A549 (cell line): ENCODE results near the gene STAP1. TPM values are rescaled to one million over a fixed set of nuclear protein-coding genes. Genes with fewer than 3 reads are reported as not detected.

Experiments used
- ATAC-seq, 2 experiments: fragments of 200-7000 bp in 1 of 2; fragments of >200 bp in 1 of 2; cut with Nextera tagmentation in 1 of 2; cut with Tn5 transposase in 1 of 2; 3 replicates each; pipeline versions ENCODE4 v1.8.0 to v1.9.1; 2018 to 2020; ENCODE audit warnings: mild to moderate bottlenecking in 1 of 2, moderate library complexity in 1 of 2
- CTCF ChIA-PET: fragments of 300-600 bp; sonication (Branson Sonifier 250); formaldehyde crosslinking; extraction: SDS; loops from one replicate; lab custom pipeline; 2021; ENCODE audit warnings: antibody characterized with exemption, inconsistent platforms; lab: Yijun Ruan, JAX
- POLR2A ChIA-PET: fragments of 350-600 bp; formaldehyde crosslinking; extraction: SDS; loops from one replicate; lab custom pipeline; 2021; ENCODE audit warnings: antibody characterized with exemption, inconsistent platforms; lab: Yijun Ruan, JAX
- DNase-seq, 2 experiments: peaks; one replicate each; pipeline versions ENCODE4 v3.0.0 to v3.0.0-alpha.2; 2011 to 2016; ENCODE audit warnings: low read depth in 1 of 2, low spot score in 1 of 2
- FAIRE-seq: peaks from 2 replicates; lab custom pipeline; 2011; peaks lifted over from hg19 to GRCh38; lab: Jason Lieb, UNC
- H3K27ac ChIP-seq, 2 experiments: fragments of >200 bp; sonication (Bioruptor Twin); formaldehyde crosslinking; 3 replicates each; pipeline ENCODE4 v1.5.1; 2016 to 2017
- H3K4me1 ChIP-seq: fragments of >200 bp; sonication (Bioruptor Twin); formaldehyde crosslinking; 3 replicates; pipeline ENCODE4 v1.6.1; 2016
- H3K4me2 ChIP-seq: fragments of >200 bp; sonication (Bioruptor Twin); formaldehyde crosslinking; 3 replicates; pipeline ENCODE4 v1.6.1; 2016
- H3K4me3 ChIP-seq: fragments of >200 bp; sonication (Bioruptor Twin); formaldehyde crosslinking; 3 replicates; pipeline ENCODE4 v1.5.1; 2016
- H3K9me3 ChIP-seq: fragments of >200 bp; sonication (Bioruptor Twin); formaldehyde crosslinking; 3 replicates; pipeline ENCODE4 v1.6.1; 2016
- BCL3 ChIP-seq: fragments of >200 bp; sonication (Bioruptor Twin); formaldehyde crosslinking; IDR thresholded peaks from 3 replicates; pipeline ENCODE4 v1.6.1; 2016
- BHLHE40 ChIP-seq: IDR thresholded peaks from 2 replicates; pipeline ENCODE4 v1.6.1; 2012; ENCODE audit warnings: low read depth, low read length, inconsistent platforms
- CBX2 ChIP-seq: fragments of 200-600 bp; sonication (generic); IDR thresholded peaks from 2 replicates; pipeline ENCODE4 v1.6.1; 2016; ENCODE audit warnings: low read depth, mild to moderate bottlenecking, borderline replicate concordance
- CHD2 ChIP-seq: fragments of 150-350 bp; IDR thresholded peaks from 2 replicates; pipeline ENCODE4 v1.6.1; 2014; ENCODE audit warnings: low read length; ENCODE audit not compliant: partially characterized antibody
- CTCF ChIP-seq: fragments of >200 bp; sonication (Bioruptor Twin); formaldehyde crosslinking; IDR thresholded peaks from 3 replicates; pipeline ENCODE4 v1.5.1; 2016
- E2F6 ChIP-seq: IDR thresholded peaks from 2 replicates; pipeline ENCODE4 v1.6.1; 2012; ENCODE audit warnings: low read depth, borderline replicate concordance
- ELK1 ChIP-seq: fragments of 150-350 bp; IDR thresholded peaks from 2 replicates; pipeline ENCODE4 v1.6.1; 2014; ENCODE audit warnings: low read depth, mild to moderate bottlenecking, low read length
- FOSB ChIP-seq: fragments of 250-450 bp; sonication (Bioruptor Pico); IDR thresholded peaks from 2 replicates; pipeline ENCODE4 v1.5.0; 2020; ENCODE audit warnings: mild to moderate bottlenecking, moderate library complexity
- HES2 ChIP-seq: fragments of >200 bp; sonication (Bioruptor Twin); formaldehyde crosslinking; IDR thresholded peaks from 2 replicates; pipeline ENCODE4 v1.6.1; 2016
- HMGXB4 ChIP-seq: fragments of 250-450 bp; sonication (Bioruptor Pico); IDR thresholded peaks from 2 replicates; pipeline ENCODE4 v1.5.0; 2021; ENCODE audit warnings: mild to moderate bottlenecking, moderate library complexity, borderline replicate concordance
- HOXA7 ChIP-seq: fragments of 250-450 bp; sonication (Bioruptor Pico); IDR thresholded peaks from 2 replicates; pipeline ENCODE4 v1.5.0; 2020; ENCODE audit warnings: mild to moderate bottlenecking, moderate library complexity
- HOXB13 ChIP-seq: fragments of 250-450 bp; sonication (Bioruptor Pico); IDR thresholded peaks from 2 replicates; pipeline ENCODE4 v1.5.0; 2020; ENCODE audit warnings: low read depth, mild to moderate bottlenecking, moderate library complexity
- JUNB ChIP-seq: fragments of >200 bp; sonication (Bioruptor Twin); formaldehyde crosslinking; IDR thresholded peaks from 2 replicates; pipeline ENCODE4 v1.6.1; 2016
- KDM1A ChIP-seq: fragments of 200-600 bp; sonication (generic); IDR thresholded peaks from 2 replicates; pipeline ENCODE4 v1.6.1; 2016; ENCODE audit warnings: low read depth, mild to moderate bottlenecking
- MAFK ChIP-seq: fragments of 450-650 bp; IDR thresholded peaks from 2 replicates; pipeline ENCODE4 v1.6.1; 2014; ENCODE audit not compliant: partially characterized antibody
- MAX ChIP-seq: IDR thresholded peaks from 2 replicates; pipeline ENCODE4 v1.6.1; 2012
- MAZ ChIP-seq: fragments of 150-350 bp; IDR thresholded peaks from 2 replicates; pipeline ENCODE4 v1.6.1; 2014; ENCODE audit warnings: antibody characterized with exemption, low read depth, low read length, borderline replicate concordance
- NPAS2 ChIP-seq: fragments of 250-450 bp; sonication (Bioruptor Pico); IDR thresholded peaks from 2 replicates; pipeline ENCODE4 v1.8.0; 2022; ENCODE audit warnings: mild to moderate bottlenecking, moderate library complexity, borderline replicate concordance
- PHF8 ChIP-seq: fragments of 200-600 bp; sonication (generic); IDR thresholded peaks from 2 replicates; pipeline ENCODE4 v1.6.1; 2016; ENCODE audit warnings: low read depth, mild to moderate bottlenecking, antibody characterized with exemption, moderate library complexity, borderline replicate concordance
- POLR2A ChIP-seq: IDR thresholded peaks from 2 replicates; pipeline ENCODE4 v1.6.1; 2012; ENCODE audit warnings: mild to moderate bottlenecking, low read length
- POLR2AphosphoS2 ChIP-seq: conservative IDR thresholded peaks from 2 replicates; pipeline ENCODE4 v1.6.1; 2012; ENCODE audit warnings: low read length, improper control_type of control experiment, inconsistent platforms
- RAD21 ChIP-seq, 2 experiments: fragments of >200 bp in 1 of 2; sonication (Bioruptor Twin) in 1 of 2; formaldehyde crosslinking in 1 of 2; IDR thresholded peaks in 1 of 2; conservative IDR thresholded peaks in 1 of 2; 2 replicates in 1 of 2; 3 replicates in 1 of 2; pipeline ENCODE4 v1.6.1; 2012 to 2018; ENCODE audit warnings: inconsistent platforms in 1 of 2
- RARB ChIP-seq: fragments of 250-450 bp; sonication (Bioruptor Pico); IDR thresholded peaks from 2 replicates; pipeline ENCODE4 v1.8.0; 2021; ENCODE audit warnings: mild to moderate bottlenecking, moderate library complexity
- RNF2 ChIP-seq: fragments of 200-600 bp; sonication (generic); IDR thresholded peaks from 2 replicates; pipeline ENCODE4 v1.6.1; 2016; ENCODE audit warnings: low read depth, mild to moderate bottlenecking, antibody characterized with exemption, moderate library complexity, borderline replicate concordance
- SMC3 ChIP-seq: fragments of >200 bp; sonication (Bioruptor Twin); formaldehyde crosslinking; IDR thresholded peaks from 3 replicates; pipeline ENCODE4 v1.6.1; 2018; ENCODE audit warnings: inconsistent platforms
- TFCP2L1 ChIP-seq: fragments of 250-450 bp; sonication (Bioruptor Pico); IDR thresholded peaks from 2 replicates; pipeline ENCODE4 v1.5.0; 2021; ENCODE audit warnings: mild to moderate bottlenecking
- USF2 ChIP-seq: fragments of 450-650 bp; IDR thresholded peaks from 2 replicates; pipeline ENCODE4 v1.6.1; 2014; ENCODE audit warnings: antibody characterized with exemption
- ZC3H11A ChIP-seq: fragments of 450-650 bp; IDR thresholded peaks from 2 replicates; pipeline ENCODE4 v1.6.1; 2014; ENCODE audit warnings: antibody characterized with exemption, mild to moderate bottlenecking
- ZNF302 ChIP-seq: fragments of 250-450 bp; sonication (Bioruptor Pico); IDR thresholded peaks from 2 replicates; pipeline ENCODE4 v1.9.0; 2021; ENCODE audit warnings: inconsistent platforms, mild to moderate bottlenecking, moderate library complexity
- WGBS: methylation state at CpG from one replicate; pipeline ENCODE4 v1.1.6; 2017; ENCODE audit errors: missing lambda C conversion rate; 5-methylcytosine and 5-hydroxymethylcytosine counted together
- polyA plus RNA-seq, 4 experiments: library from polyadenylated mRNA; depleted of rRNA in 3 of 4; stranded (reverse); fragments of >200 nt; fragmentation: RNase III in 1 of 4; extraction: RNeasy Plus Mini Kit Qiagen cat#74134 plus additional on column Dnase treatment in 1 of 4; gene quantifications; 2 replicates in 3 of 4; 3 replicates in 1 of 4; pipeline ENCODE4 v1.2.3, GENCODE V29; 2011 to 2017

Gene STAP1
- polyA plus RNA-seq, 2 of the 4 experiments (the other 2 are of a cell fraction): not detected

GRCh38 chr4:67556436-67556835, 2.1 kb upstream of the STAP1 start:
- no peak overlapping the region for H3K4me2 ChIP-seq
- no peak overlapping the region for H3K27ac ChIP-seq
- ATAC-seq: no peak
- WGBS: 44% methylated on average over 2 of the region's 2 CpGs
- TF ChIP-seq CBX2: no peak
- TF ChIP-seq MAX: no peak
- TF ChIP-seq POLR2A: no peak
- TF ChIP-seq HOXA7 (CRISPR knock-in tag): no peak
- TF ChIP-seq POLR2AphosphoS2: no peak
- TF ChIP-seq USF2: no peak
- TF ChIP-seq HES2: no peak
- TF ChIP-seq BCL3: no peak
- no peak for TF ChIP-seq NPAS2 (CRISPR knock-in tag)
- no peak for TF ChIP-seq TFCP2L1 (CRISPR knock-in tag)
- TF ChIP-seq CHD2: no peak
- no peak for TF ChIP-seq JUNB
- TF ChIP-seq ZNF302 (CRISPR knock-in tag): no peak
- TF ChIP-seq BHLHE40: no peak
- TF ChIP-seq FOSB (CRISPR knock-in tag): no peak
- TF ChIP-seq ELK1: no peak
- TF ChIP-seq, all 56 proteins: peak for 0
- Histone ChIP-seq H3K4me1 (no peaks in the 10 kb centered on the region), H3K9me3 (no peaks in the 10 kb centered on the region), H3K4me3 (no peak overlapping the region)
- no peak for DNase-seq
- no peak for FAIRE-seq
- ChIA-PET POLR2A (no interaction called here), CTCF (no interaction called here)

GRCh38 chr4:67565284-67565683, 6.8 kb downstream of the STAP1 start:
- H3K9me3 ChIP-seq: no peaks in the 10 kb centered on the region
- H3K4me3 ChIP-seq: no peak overlapping the region
- no peak overlapping the region for H3K27ac ChIP-seq
- H3K4me1 ChIP-seq: no peaks in the 10 kb centered on the region
- CTCF ChIA-PET: no interaction called here
- DNase-seq (no peak), FAIRE-seq (no peak), ATAC-seq (no peak)
- H3K4me2 ChIP-seq: no peak overlapping the region
- POLR2A ChIA-PET: no interaction called here
- no peak for TF ChIP-seq SMC3
- TF ChIP-seq RNF2: no peak
- no peak for TF ChIP-seq MAFK
- TF ChIP-seq MAZ: no peak
- no peak for TF ChIP-seq KDM1A
- TF ChIP-seq CTCF: no peak
- no peak for TF ChIP-seq NPAS2 (CRISPR knock-in tag)
- no peak for TF ChIP-seq HOXB13
- no peak for TF ChIP-seq RARB (CRISPR knock-in tag)
- no peak for TF ChIP-seq PHF8
- no peak for TF ChIP-seq FOSB (CRISPR knock-in tag)
- TF ChIP-seq E2F6: no peak
- TF ChIP-seq HMGXB4 (CRISPR knock-in tag): no peak
- no peak for TF ChIP-seq ZC3H11A
- no peak for TF ChIP-seq RAD21 (conservative IDR thresholded peaks at IDR 0.05 in 1 of 2, IDR thresholded peaks at IDR 0.05 in 1 of 2)
- no peak for TF ChIP-seq JUNB
- TF ChIP-seq POLR2AphosphoS2: no peak
- no peak for TF ChIP-seq ZNF302 (CRISPR knock-in tag)
